HCT116 (cell line): ENCODE data around the gene ZNF396. TPM values are rescaled to one million over a fixed set of nuclear protein-coding genes. Genes with fewer than 3 reads are reported as not detected.

Experiments
- ATAC-seq: fragments of 200-7000 bp; cut with Tn5 transposase; 2 replicates; pipeline ENCODE4 v1.9.1; 2020; ENCODE audit warnings: mild to moderate bottlenecking, moderate library complexity
- BruUV-seq: library from RNA; stranded (reverse); fragments of 400-500 nt; replicated peaks from 2 replicates; lab custom pipeline; 2021; lab: Mats Ljungman, UMichigan
- CTCF ChIA-PET: fragments of 300-600 bp; sonication (Branson Sonifier 250); formaldehyde crosslinking; loops from one replicate; lab custom pipeline; 2021; ENCODE audit warnings: antibody characterized with exemption; lab: Charles Lee
- POLR2A ChIA-PET: fragments of 300-600, 350-600 bp; sonication (Branson Sonifier 250); formaldehyde crosslinking; loops from one replicate; lab custom pipeline; 2021; ENCODE audit warnings: antibody characterized with exemption; lab: Charles Lee
- RAD21 ChIA-PET, 2 experiments: fragments of 300-600 bp; sonication (Branson Sonifier 250); formaldehyde crosslinking; loops; one replicate each; lab custom pipeline; 2023; ENCODE audit warnings: low total read pairs in 2 of 2; ENCODE audit not compliant: uncharacterized antibody in 2 of 2, unreplicated experiment in 2 of 2, low non-redundant PET in 1 of 2; lab: Charles Lee
- DNase-seq: peaks from one replicate; pipeline ENCODE4 v3.0.0-alpha.2; 2010; ENCODE audit warnings: low read depth, low spot score
- H2AFZ ChIP-seq: fragments of 200-600 bp; shearing (Covaris generic), sonication (generic); 2 replicates; pipeline ENCODE4 v1.6.1; 2017; ENCODE audit warnings: low read depth, mixed run types, mixed read lengths, antibody characterized with exemption, low read length; ENCODE audit not compliant: poor library complexity, severe bottlenecking
- H3K27ac ChIP-seq: 2 replicates; pipeline ENCODE4 v1.5.1; 2012; ENCODE audit warnings: low read depth, low read length
- H3K27me3 ChIP-seq: fragments of 200-600 bp; sonication (generic); 2 replicates; pipeline ENCODE4 v1.6.1; 2016; ENCODE audit warnings: mixed run types, low read length, mixed read lengths; ENCODE audit not compliant: insufficient read depth
- H3K36me3 ChIP-seq, 2 experiments: fragments of 200-500 bp in 1 of 2; fragments of 200-600 bp in 1 of 2; sonication (Bioruptor generic) in 1 of 2; sonication (generic) in 1 of 2; 2 replicates each; pipeline versions ENCODE4 v1.5.1 to v1.6.1; 2014 to 2016; ENCODE audit warnings: low read length in 2 of 2, inconsistent platforms in 1 of 2, mixed read lengths in 1 of 2, mixed run types in 1 of 2; ENCODE audit not compliant: insufficient read depth in 2 of 2, control insufficient read depth in 1 of 2
- H3K4me1 ChIP-seq, 2 experiments: fragments of 200-600 bp in 1 of 2; sonication (generic) in 1 of 2; 2 replicates each; pipeline versions ENCODE4 v1.5.1 to v1.6.1; 2012 to 2017; ENCODE audit warnings: low read length in 2 of 2, inconsistent platforms in 1 of 2, mild to moderate bottlenecking in 1 of 2, mixed read lengths in 1 of 2, mixed run types in 1 of 2, moderate library complexity in 1 of 2; ENCODE audit not compliant: insufficient read depth in 2 of 2, control insufficient read depth in 1 of 2
- H3K4me2 ChIP-seq: fragments of 200-600 bp; sonication (generic); 2 replicates; pipeline ENCODE4 v1.6.1; 2017; ENCODE audit warnings: mixed run types, low read length, mixed read lengths
- H3K4me3 ChIP-seq, 2 experiments: fragments of 200-600 bp in 1 of 2; sonication (generic) in 1 of 2; replicated peaks in 1 of 2; 2 replicates each; pipeline ENCODE4 v1.5.1; 2011 to 2016; ENCODE audit warnings: low read length in 2 of 2, control low read depth in 1 of 2, low read depth in 1 of 2, mild to moderate bottlenecking in 1 of 2, mixed read lengths in 1 of 2, mixed run types in 1 of 2
- H3K79me2 ChIP-seq: fragments of 200-600 bp; sonication (generic); 2 replicates; pipeline ENCODE4 v1.6.1; 2017; ENCODE audit warnings: mild to moderate bottlenecking, mixed run types, low read length, moderate library complexity, mixed read lengths; ENCODE audit not compliant: insufficient read depth
- H3K9ac ChIP-seq: fragments of 200-600 bp; sonication (generic); 2 replicates; pipeline ENCODE4 v1.6.1; 2016; ENCODE audit warnings: low read length, mixed read lengths
- H3K9me2 ChIP-seq: fragments of 200-600 bp; sonication (generic), shearing (Covaris generic); 2 replicates; pipeline ENCODE4 v1.6.1; 2017; ENCODE audit warnings: mixed run types, mild to moderate bottlenecking, moderate library complexity; ENCODE audit not compliant: insufficient read depth
- H3K9me3 ChIP-seq, 2 experiments: fragments of 200-500 bp in 1 of 2; fragments of 200-600 bp in 1 of 2; sonication (Bioruptor generic) in 1 of 2; sonication (generic) in 1 of 2; 2 replicates each; pipeline ENCODE4 v1.6.1; 2014 to 2017; ENCODE audit warnings: low read length in 2 of 2, mixed read lengths in 2 of 2, inconsistent platforms in 1 of 2, low read depth in 1 of 2, mild to moderate bottlenecking in 1 of 2, mixed run types in 1 of 2, moderate library complexity in 1 of 2; ENCODE audit not compliant: control insufficient read depth in 1 of 2, insufficient read depth in 1 of 2
- H4K20me1 ChIP-seq: fragments of 200-600 bp; sonication (generic), shearing (Covaris generic); 2 replicates; pipeline ENCODE4 v1.6.1; 2017; ENCODE audit warnings: mixed run types, mild to moderate bottlenecking, moderate library complexity; ENCODE audit not compliant: insufficient read depth
- CEBPB ChIP-seq: IDR thresholded peaks from 2 replicates; pipeline ENCODE4 v1.6.1; 2012; ENCODE audit warnings: low read depth
- CTCF ChIP-seq, 3 experiments: fragments of 200-600 bp in 1 of 3; sonication (generic) in 1 of 3; IDR thresholded peaks in 2 of 3; conservative IDR thresholded peaks in 1 of 3; 2 replicates each; pipeline ENCODE4 v1.5.1; 2012 to 2017; ENCODE audit warnings: low read depth in 2 of 3, low read length in 2 of 3, antibody characterized with exemption in 1 of 3, borderline replicate concordance in 1 of 3, control low read depth in 1 of 3, mild to moderate bottlenecking in 1 of 3, mixed read lengths in 1 of 3, mixed run types in 1 of 3, moderate library complexity in 1 of 3; ENCODE audit not compliant: insufficient read depth in 1 of 3
- ZBTB33 ChIP-seq: IDR thresholded peaks from 2 replicates; pipeline ENCODE4 v1.6.1; 2011; ENCODE audit warnings: mild to moderate bottlenecking, low read length, moderate library complexity; ENCODE audit not compliant: insufficient replicate concordance; ENCODE audit errors: extremely low read depth
- ZFX ChIP-seq: fragments of 450-650 bp; IDR thresholded peaks from 2 replicates; pipeline ENCODE4 v1.6.1; 2017
- ZNF274 ChIP-seq: fragments of 200-500 bp; sonication (Bioruptor generic); IDR thresholded peaks from 2 replicates; pipeline ENCODE4 v1.6.1; 2014; ENCODE audit warnings: mild to moderate bottlenecking, low read depth, low read length, inconsistent platforms
- intact Hi-C: fragments of 100-400 bp; cut with micrococcal nuclease; formaldehyde crosslinking; loops from 2 replicates; pipeline ENCODE4 v1.10.0; 2022
- total RNA-seq: library from RNA; stranded (reverse); gene quantifications from one replicate; pipeline ENCODE4 v1.2.1, GENCODE V29; 2021; ENCODE audit not compliant: unreplicated experiment

Gene ZNF396
- total RNA-seq, 1 experiment from 2014 or later, result 1.3 TPM

GRCh38 chr18:35371412-35372195 is 5.5 kb downstream of the ZNF396 start:
- no peaks in the 10 kb centered on the region for H4K20me1 ChIP-seq
- no peak overlapping the region for H3K27ac ChIP-seq
- no peak for DNase-seq
- H3K79me2 ChIP-seq, result no peaks in the 10 kb centered on the region
- intact Hi-C loops, result no loop called here
- no TSS peak for BruUV-seq
- POLR2A ChIA-PET, result no interaction called here
- TF ChIP-seq ZNF274, result no peak
- TF ChIP-seq CTCF (IDR thresholded peaks at IDR 0.05 in 2 of 3, conservative IDR thresholded peaks at IDR 0.05 in 1 of 3; ENCODE audit: borderline replicate concordance in 1 of 3, insufficient read depth in 1 of 3, low read depth in 2 of 3, low read length in 2 of 3), result no peak
- TF ChIP-seq CEBPB, result no peak
- TF ChIP-seq ZBTB33, result no peak
- no peak for TF ChIP-seq ZFX
- H2AFZ ChIP-seq, result no peak overlapping the region
- H3K27me3 ChIP-seq, result no peaks in the 10 kb centered on the region
- CTCF ChIA-PET, result no interaction called here
- RAD21 ChIA-PET, result no interaction called here
- H3K9me3 ChIP-seq, result no peaks in the 10 kb centered on the region
- no peaks in the 10 kb centered on the region for H3K9me2 ChIP-seq
- no peak overlapping the region for H3K4me2 ChIP-seq
- no peaks in the 10 kb centered on the region for H3K36me3 ChIP-seq
- ATAC-seq, result no peak
- H3K9ac ChIP-seq, result no peak overlapping the region
- no peak overlapping the region for H3K4me3 ChIP-seq
- peaks cover 2 to 4% of the 10 kb centered on the region in 2 experiments; a peak in 2 of 4 replicates for H3K4me1 ChIP-seq
